T-helper 2 cell (primary cell): ENCODE data around the gene USH2A.

Experiments
- DNase-seq, 5 experiments: peaks; one replicate each; pipeline versions ENCODE4 v3.0.0 to v3.0.0-alpha.2; 2012 to 2022

Gene USH2A

DNA sequence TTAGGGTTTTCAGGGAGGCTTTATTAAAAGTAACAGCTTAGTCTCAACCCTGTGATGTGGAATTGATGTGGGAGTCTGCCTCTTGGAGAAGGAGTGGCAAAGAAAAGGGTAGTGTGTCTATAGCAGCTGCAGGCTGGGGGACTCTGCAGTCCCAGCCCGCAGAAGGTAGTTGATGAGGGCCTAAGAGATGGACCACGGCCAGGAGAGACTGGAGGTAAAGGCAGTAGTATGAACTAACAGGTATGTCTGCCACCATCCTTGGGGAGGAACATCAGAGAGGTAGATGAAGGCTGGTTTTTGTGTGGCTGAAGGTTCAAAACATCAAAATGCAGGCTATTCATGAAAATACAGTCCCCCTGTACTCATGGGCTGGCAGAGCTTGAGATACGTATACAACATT lies 744.0 kb downstream of the USH2A start:
- no peak for DNase-seq

DNA sequence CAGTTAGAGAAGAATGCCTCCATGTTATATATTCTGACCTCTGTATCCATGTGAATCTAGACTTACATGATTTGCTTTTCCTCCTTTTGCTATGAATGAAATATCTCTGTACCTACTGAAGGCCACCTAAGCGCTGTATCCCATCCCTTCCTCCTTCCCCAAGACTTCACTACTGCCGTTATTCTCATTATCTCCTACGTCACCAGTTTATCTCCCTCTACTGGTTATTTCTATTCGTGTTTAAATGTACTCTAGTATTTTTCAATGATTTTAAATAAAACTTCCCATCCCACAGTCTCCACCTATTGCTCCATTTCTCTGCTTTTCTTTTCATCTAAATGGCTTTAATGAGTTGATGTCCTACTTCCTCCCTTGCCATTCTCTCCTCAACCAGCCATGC lies 746.1 kb downstream of the USH2A start:
- no peak for DNase-seq

GRCh38 chr1:215673943-215674342 lies 749.3 kb downstream of the USH2A start:
- no peak for DNase-seq

- DNase-seq, result no peak
These were observed 750.8 kb downstream of the USH2A start for GRCh38 chr1:215672482-215672881.

GRCh38 chr1:215669806-215670491 lies 753.3 kb downstream of the USH2A start:
- DNase-seq, result no peak

- no peak for DNase-seq
These were observed 755.5 kb downstream of the USH2A start for GRCh38 chr1:215667761-215668160.

GRCh38 chr1:215665215-215665614 lies 758.0 kb downstream of the USH2A start:
- DNase-seq, result no peak

DNA sequence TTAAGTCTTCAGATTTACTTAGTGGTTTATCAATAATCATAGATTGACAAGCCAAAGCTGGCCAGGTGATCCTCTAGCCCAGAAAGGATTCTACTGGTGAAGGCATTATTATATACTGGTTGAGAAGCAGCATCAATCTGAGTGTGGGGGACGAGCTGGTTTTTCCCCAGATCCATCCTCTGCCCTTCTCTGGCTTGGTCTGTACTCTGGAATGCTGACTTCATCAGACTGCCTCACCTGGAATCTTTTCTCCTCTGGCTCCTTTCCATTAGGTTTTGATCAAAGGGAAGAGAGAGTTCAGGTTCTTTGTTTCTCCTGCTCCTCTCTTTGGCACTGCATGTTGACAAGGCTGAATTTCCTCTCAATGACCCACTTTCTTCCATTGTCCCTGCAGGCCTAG lies 762.2 kb downstream of the USH2A start:
- DNase-seq, result no peak

- DNase-seq, result no peak
These were observed 763.0 kb downstream of the USH2A start for GRCh38 chr1:215660259-215660658.

DNA sequence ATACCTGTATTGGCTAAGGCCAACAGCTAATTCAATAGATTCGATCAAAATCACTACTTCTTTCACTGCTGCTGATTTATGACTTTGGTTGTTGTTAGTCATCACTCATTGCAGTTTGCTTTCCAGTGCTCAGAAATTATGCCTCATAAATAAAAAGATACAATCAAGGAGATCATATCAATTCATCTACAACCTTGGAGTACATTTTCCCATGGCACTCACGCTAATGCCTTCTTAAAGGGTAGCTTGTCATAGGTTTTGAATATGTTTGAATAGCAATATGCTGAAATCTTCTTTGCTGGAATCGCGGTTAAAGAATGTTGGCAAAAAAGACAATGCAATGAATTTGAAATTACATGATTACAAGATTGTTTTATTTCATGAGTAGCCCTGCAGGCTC lies 766.2 kb downstream of the USH2A start:
- no peak for DNase-seq

GRCh38 chr1:215652371-215652770 lies 770.9 kb downstream of the USH2A start:
- no peak for DNase-seq

DNA sequence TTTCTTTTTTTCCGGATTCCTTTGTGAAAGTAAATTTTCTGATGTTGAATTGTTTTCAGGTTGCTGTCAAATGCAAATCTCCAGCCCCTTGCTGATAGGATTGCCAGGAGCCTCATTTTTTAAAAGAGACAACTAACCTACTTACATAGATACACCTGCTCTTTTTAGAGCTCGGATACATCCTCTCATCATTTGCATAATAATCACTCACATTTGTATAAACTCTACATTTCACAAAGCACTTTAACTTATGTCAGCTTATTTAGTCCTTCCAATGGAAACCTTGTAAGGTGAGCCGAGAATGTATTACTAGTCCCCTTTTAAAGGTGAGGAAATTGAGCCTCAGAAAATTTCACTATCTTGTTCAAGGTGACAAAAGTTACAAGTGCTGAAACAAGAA lies 771.4 kb downstream of the USH2A start:
- DNase-seq, result no peak

GRCh38 chr1:215650446-215651149 lies 772.6 kb downstream of the USH2A start:
- no peak for DNase-seq

- DNase-seq, result no peak
These were observed 774.3 kb downstream of the USH2A start for GRCh38 chr1:215648957-215649356.

GRCh38 chr1:215647738-215648137 lies 775.5 kb downstream of the USH2A start:
- DNase-seq, result no peak

DNA sequence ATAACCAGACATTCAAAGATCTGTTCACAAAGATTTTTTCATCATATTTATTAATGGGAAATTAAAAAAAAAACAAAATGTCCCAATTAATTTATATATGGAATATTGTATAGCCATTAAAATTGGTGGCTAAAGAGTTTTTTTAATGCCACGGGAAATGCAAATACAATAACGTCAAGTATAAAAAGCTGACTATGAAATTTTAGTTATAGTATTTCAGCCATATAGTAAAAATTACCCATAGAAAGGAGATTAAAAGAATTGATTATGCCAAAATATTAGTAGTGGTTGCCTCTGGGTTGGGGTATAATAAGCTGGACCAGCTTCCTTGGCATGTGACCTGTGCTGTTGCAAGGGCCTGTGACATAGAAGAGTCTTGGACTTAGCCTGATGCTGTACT lies 777.4 kb downstream of the USH2A start:
- no peak for DNase-seq

- no peak for DNase-seq
These were observed 778.1 kb downstream of the USH2A start for GRCh38 chr1:215645182-215645581.

DNA sequence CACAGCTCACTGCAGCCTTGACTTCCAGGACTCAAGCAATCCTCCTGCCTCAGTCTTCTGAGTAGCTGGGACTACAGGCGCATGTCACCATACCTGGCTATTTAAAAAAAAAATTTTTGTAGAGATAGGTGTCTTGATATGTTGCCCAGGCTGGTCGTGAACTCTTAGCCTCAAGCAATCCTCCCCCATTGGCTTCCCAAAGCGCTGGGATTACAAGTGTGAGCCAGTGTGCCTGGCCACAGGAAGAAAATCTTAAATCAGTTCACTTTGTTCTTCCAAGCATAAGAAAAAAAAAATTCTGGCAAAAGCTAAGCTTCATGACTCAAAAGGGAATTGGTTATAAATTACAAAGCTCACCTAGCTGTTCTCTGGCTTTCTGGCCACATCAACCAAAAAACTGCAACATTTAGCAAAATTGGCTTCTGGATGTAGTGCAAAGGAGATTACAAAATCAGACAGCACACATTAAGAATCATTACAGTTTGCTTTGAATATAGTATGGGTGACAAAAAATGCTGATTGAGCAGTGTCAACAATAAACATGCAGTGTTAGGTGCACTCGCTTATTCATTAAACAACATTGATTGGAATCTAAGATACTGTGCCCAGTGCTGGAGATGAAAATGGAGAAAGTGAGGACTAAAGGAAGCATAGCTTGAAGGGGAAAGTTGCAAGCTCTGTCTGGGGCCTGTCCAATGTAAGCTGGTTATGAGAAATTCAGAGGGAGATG lies 779.5 kb downstream of the USH2A start:
- no peak for DNase-seq

DNA sequence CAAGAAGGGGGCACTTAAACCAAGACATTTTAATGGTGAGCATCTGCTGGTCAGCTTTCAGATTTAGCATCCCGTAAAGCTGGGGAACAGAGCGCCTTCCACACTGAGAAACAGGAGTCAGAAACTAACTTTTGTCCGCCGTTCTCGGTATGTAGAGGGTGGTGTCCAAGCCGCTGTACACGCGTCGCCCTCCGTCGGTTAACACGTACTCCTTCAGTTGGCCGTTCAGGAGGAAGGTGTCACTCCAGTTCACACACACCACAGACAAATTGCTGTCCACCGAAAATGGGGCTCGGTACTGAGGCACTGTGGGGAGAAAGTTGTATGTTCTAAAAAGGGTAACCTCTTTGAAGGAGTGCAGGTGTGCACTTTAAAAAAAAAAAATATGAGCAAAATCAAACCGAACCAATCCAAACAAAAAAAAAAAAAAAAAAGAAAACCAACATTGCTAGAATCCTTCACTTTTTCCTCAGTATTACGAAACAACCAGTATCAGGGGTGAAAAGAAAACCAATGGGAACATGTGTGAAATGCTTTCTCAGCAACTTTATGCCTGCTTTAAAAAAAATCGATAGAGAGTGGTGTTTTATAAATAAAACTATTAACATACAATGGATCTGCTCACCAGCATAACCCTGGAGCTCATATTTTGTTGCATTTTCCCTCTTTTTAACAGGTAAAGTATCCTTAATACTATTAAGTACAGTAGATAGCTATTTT lies 782.7 kb downstream of the USH2A start:
- DNase-seq, result no peak

- DNase-seq, result no peak
These were observed 786.1 kb downstream of the USH2A start for GRCh38 chr1:215637041-215637573.

GRCh38 chr1:215636258-215636965 lies 786.8 kb downstream of the USH2A start:
- no peak for DNase-seq

- no peak for DNase-seq
These were observed 787.4 kb downstream of the USH2A start for GRCh38 chr1:215635827-215636226.
